HT-29 (cell line): ENCODE data around the gene SRC. TPM values are rescaled to one million over a fixed set of nuclear protein-coding genes. Genes with fewer than 3 reads are reported as not detected.

Experiments used
- DNase-seq: peaks from one replicate; pipeline ENCODE4 v3.0.0-alpha.2; 2015; ENCODE audit warnings: low spot score
- total RNA-seq: library from RNA; depleted of rRNA; stranded (reverse); fragments of >200 nt; shearing (Covaris generic); gene quantifications from 2 replicates; pipeline ENCODE4 v1.2.3, GENCODE V29; 2014

Gene SRC
- total RNA-seq, 1 experiment from 2014 or later = 161 TPM

GRCh38 chr20:37408302-37409193, 62.6 kb downstream of the SRC start:
- no peak for DNase-seq

- no peak for DNase-seq
Observed at GRCh38 chr20:37411408-37412219, 65.7 kb downstream of the SRC start.

- DNase-seq = no peak
Observed at GRCh38 chr20:37413023-37413334, 67.0 kb downstream of the SRC start.

- DNase-seq = no peak
Observed at GRCh38 chr20:37413379-37413778, 67.4 kb downstream of the SRC start.

- DNase-seq = no peak
Observed at GRCh38 chr20:37414224-37415035, 68.5 kb downstream of the SRC start.

GRCh38 chr20:37415118-37416085, 69.5 kb downstream of the SRC start:
- no peak for DNase-seq

GRCh38 chr20:37416100-37416847, 70.3 kb downstream of the SRC start:
- no peak for DNase-seq

GRCh38 chr20:37416848-37417616, 71.1 kb downstream of the SRC start:
- DNase-seq = no peak

GRCh38 chr20:37417617-37418467, 71.9 kb downstream of the SRC start:
- DNase-seq = no peak

- DNase-seq = no peak
Observed at GRCh38 chr20:37418591-37419109, 72.7 kb downstream of the SRC start.

GRCh38 chr20:37419307-37419706, 73.4 kb downstream of the SRC start:
- no peak for DNase-seq

- no peak for DNase-seq
Observed at GRCh38 chr20:37419774-37420542, 74.0 kb downstream of the SRC start.

- no peak for DNase-seq
Observed at GRCh38 chr20:37420610-37421009, 74.7 kb downstream of the SRC start.

GRCh38 chr20:37421060-37421905, 75.3 kb downstream of the SRC start:
- DNase-seq = no peak

GRCh38 chr20:37421988-37422387, 76.0 kb downstream of the SRC start:
- no peak for DNase-seq

GRCh38 chr20:37422791-37423286, 76.9 kb downstream of the SRC start:
- no peak for DNase-seq
